ENCODE data around the gene TTC34. TPM values are rescaled to one million over a fixed set of nuclear protein-coding genes. Genes with fewer than 3 reads are reported as not detected.
"Not testable (repeated sequence)": the region's sequence is repeated elsewhere in the genome, so short reads cannot be mapped to it uniquely, and the experiment has no call there.

Gene TTC34
- total RNA-seq, 1 experiment from 2014 or later: 1.7 TPM

DNA sequence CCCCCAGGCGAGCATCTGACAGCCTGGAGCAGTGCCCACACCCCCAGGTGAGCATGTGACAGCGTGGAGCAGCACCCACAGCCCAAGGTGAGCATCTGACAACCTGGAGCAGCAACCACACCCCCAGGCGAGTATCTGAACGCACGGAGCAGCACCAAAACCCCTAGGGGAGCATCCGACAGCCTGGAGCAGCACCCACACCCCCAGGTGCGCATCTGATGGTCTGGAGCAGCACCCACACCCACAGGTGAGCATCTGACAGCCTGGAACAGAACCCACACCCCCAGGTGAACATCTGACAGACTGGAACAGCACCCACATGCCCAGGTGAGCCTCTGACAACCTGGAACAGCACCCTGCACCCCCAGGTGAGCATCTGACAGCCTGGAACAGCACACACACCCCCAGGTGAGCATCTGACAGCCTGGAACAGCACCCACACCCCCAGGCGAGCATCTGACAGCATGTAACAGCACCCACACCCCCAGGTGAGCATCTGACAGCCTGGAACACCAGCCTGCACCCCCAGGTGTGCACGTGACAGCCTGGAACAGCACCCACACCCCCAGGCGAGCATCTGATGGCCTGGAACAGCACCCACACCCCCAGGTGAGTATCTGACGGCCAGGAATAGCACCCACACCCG lies 148.4 kb downstream of the TTC34 start:
- H3K36me3 ChIP-seq (ENCODE audit: low read depth); H3K4me1 ChIP-seq (replicated peaks; ENCODE audit: insufficient read depth); H3K27ac ChIP-seq; H3K4me3 ChIP-seq; POLR2A ChIA-PET (ENCODE audit: unreplicated experiment); H4K20me1 ChIP-seq (ENCODE audit: insufficient read depth); BruUV-seq (replicated peaks); H3F3A ChIP-seq (ENCODE audit: insufficient read depth, low read depth); H2AFZ ChIP-seq; H3K9me3 ChIP-seq (ENCODE audit: insufficient read depth, low read depth); H3K79me2 ChIP-seq (ENCODE audit: low read depth); DNase-seq; H3K9me2 ChIP-seq (ENCODE audit: insufficient read depth); intact Hi-C loops (cut with micrococcal nuclease; ENCODE audit: unreplicated experiment); H3K4me2 ChIP-seq; CTCF ChIA-PET: not testable (repeated sequence)
- peaks cover 72% of the 10 kb centered on the region for H3K27me3 ChIP-seq (ENCODE audit: insufficient read depth, low read depth)

DNA sequence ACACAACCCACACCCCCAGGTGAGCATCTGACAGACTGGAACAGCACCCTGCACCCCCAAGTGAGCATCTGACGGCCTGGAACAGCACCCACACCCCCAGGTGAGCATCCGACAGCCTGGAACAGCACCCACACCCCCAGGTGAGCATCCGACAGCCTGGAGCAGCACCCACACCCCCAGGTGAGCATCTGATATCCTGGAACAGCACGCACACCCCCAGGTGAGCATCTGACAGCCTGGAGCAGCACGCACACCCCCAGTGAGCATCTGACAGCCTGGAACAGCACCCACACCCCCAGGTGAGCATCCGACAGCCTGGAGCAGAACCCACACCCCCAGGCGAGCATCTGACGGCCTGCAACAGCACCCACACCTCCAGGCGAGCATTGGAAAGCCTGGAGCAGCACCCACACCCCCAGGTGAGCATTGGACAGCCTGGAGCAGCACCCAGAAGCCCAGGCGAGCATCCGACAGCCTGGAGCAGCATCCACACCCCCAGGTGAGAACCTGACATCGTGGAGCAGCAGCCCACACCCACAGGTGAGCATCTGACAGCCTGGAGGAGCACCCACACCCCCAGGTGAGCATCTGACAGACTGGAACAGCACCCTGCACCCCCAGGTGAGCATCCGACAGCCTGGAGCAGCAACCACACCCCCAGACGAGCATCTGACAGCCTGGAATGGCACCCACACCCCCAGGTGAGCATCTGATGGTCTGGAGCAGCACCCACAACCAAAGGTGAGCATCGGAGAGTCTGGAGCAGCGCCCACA lies 149.2 kb downstream of the TTC34 start:
- H3K27me3 ChIP-seq (ENCODE audit: insufficient read depth, low read depth): peaks cover 79% of the 10 kb centered on the region

DNA sequence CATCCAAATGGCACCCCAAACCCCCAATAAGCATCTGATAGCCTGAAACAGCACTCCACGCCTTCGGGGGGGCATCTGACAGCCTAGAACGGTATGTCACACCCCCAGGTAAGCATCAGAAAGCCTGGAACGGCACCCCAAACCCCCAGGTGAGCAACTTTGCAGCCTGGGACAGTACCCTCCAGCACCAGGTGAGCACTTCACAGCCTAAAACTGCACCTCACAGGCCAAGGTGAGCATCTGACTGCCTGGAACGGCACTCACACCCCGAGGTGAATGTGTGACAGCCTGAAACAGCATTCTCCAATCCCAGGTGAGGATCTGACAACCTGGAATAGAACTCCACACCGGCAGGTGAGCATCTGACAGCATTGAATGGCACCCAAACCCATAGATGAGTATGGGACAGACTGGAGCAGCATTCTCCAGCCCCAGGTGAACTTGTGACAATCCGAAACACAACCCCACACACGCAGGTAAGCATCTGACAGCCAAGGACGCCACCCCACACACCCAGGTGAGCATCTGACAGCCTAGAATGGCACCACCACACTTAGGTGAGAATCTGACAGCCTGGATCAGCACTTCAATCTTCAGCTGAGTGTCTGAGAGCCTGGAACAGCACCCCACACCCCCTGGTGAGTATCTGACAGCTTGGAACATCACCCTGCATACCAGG lies 150.4 kb downstream of the TTC34 start:
- ChIA-PET POLR2A (ENCODE audit: unreplicated experiment) (no interaction called here), CTCF (no interaction called here)
- intact Hi-C loops (cut with micrococcal nuclease; ENCODE audit: unreplicated experiment): no loop called here
- H3K27ac ChIP-seq: no peak overlapping the region
- H3K4me2 ChIP-seq: no peak overlapping the region
- no peak for DNase-seq
- no peaks in the 10 kb centered on the region for H3K4me1 ChIP-seq (replicated peaks; ENCODE audit: insufficient read depth)
- TF ChIP-seq, protein P1, sequence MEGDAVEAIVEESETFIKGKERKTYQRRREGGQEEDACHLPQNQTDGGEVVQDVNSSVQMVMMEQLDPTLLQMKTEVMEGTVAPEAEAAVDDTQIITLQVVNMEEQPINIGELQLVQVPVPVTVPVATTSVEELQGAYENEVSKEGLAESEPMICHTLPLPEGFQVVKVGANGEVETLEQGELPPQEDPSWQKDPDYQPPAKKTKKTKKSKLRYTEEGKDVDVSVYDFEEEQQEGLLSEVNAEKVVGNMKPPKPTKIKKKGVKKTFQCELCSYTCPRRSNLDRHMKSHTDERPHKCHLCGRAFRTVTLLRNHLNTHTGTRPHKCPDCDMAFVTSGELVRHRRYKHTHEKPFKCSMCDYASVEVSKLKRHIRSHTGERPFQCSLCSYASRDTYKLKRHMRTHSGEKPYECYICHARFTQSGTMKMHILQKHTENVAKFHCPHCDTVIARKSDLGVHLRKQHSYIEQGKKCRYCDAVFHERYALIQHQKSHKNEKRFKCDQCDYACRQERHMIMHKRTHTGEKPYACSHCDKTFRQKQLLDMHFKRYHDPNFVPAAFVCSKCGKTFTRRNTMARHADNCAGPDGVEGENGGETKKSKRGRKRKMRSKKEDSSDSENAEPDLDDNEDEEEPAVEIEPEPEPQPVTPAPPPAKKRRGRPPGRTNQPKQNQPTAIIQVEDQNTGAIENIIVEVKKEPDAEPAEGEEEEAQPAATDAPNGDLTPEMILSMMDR (conservative IDR thresholded peaks at IDR 0.05): no peak
- TF ChIP-seq EZH2 (IDR thresholded peaks at IDR 0.05; ENCODE audit: low read depth): no peak
- H4K20me1 ChIP-seq (ENCODE audit: insufficient read depth): no peaks in the 10 kb centered on the region
- no peaks in the 10 kb centered on the region for H3K9me2 ChIP-seq (ENCODE audit: insufficient read depth)
- no peak overlapping the region for H2AFZ ChIP-seq
- peaks cover 15% of the 10 kb centered on the region; the same call in 1 of the 2 replicates for H3K9me3 ChIP-seq (ENCODE audit: insufficient read depth, low read depth)
- H3K79me2 ChIP-seq (ENCODE audit: low read depth): no peaks in the 10 kb centered on the region
- no peaks in the 10 kb centered on the region for H3F3A ChIP-seq (ENCODE audit: insufficient read depth, low read depth)
- BruUV-seq (replicated peaks): no TSS peak
- H3K4me3 ChIP-seq: no peak overlapping the region
- peaks cover 84% of the 10 kb centered on the region for H3K27me3 ChIP-seq (ENCODE audit: insufficient read depth, low read depth)
- no peaks in the 10 kb centered on the region for H3K36me3 ChIP-seq (ENCODE audit: low read depth)

More for the DNA sequence above, 149.2 kb downstream of the TTC34 start:
- H3K4me2 ChIP-seq; BruUV-seq (replicated peaks); POLR2A ChIA-PET (ENCODE audit: unreplicated experiment); CTCF ChIA-PET; H4K20me1 ChIP-seq (ENCODE audit: insufficient read depth); H3K27ac ChIP-seq; H3K9me2 ChIP-seq (ENCODE audit: insufficient read depth); H3K9me3 ChIP-seq (ENCODE audit: insufficient read depth, low read depth); H3K4me1 ChIP-seq (replicated peaks; ENCODE audit: insufficient read depth); H3F3A ChIP-seq (ENCODE audit: insufficient read depth, low read depth); H3K79me2 ChIP-seq (ENCODE audit: low read depth); H3K4me3 ChIP-seq; H2AFZ ChIP-seq; intact Hi-C loops (cut with micrococcal nuclease; ENCODE audit: unreplicated experiment); H3K36me3 ChIP-seq (ENCODE audit: low read depth): not testable (repeated sequence)
- DNase-seq: peak in 1 of 2 experiments; percentile 45

DNA sequence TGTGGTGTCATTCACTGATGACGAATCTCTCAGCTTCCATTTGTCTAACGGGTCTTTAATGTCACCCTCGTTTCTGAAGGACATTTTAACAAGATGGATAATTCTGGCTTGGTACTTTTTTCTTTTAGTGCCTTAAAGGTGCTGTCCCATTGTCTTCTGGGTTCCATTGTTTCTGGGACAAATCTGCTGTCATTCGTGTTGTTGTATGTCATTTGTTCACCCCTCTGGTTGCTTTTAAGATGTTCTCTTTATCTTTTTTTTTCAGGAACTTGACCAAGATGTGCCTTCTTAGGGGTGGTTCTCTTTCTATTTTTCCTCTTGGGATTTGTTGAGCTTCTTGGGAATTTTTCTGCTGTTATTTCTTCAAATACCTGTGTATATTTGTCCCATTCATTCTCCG lies 154.7 kb downstream of the TTC34 start:
- H3K9me3 ChIP-seq (ENCODE audit: insufficient read depth, low read depth): peaks cover 15% of the 10 kb centered on the region; the same call in 1 of the 2 replicates
- ChIA-PET POLR2A (ENCODE audit: unreplicated experiment) (no interaction called here), CTCF (no interaction called here)
- peaks cover 55% of the 10 kb centered on the region for H3K27me3 ChIP-seq (ENCODE audit: insufficient read depth, low read depth)
- H4K20me1 ChIP-seq (ENCODE audit: insufficient read depth): no peaks in the 10 kb centered on the region
- TF ChIP-seq, protein P1 (conservative IDR thresholded peaks at IDR 0.05): no peak
- TF ChIP-seq EZH2 (IDR thresholded peaks at IDR 0.05; ENCODE audit: low read depth): no peak
- H3K4me1 ChIP-seq (replicated peaks; ENCODE audit: insufficient read depth): 0 out of 2 replicates have a peak, but pooled peaks cover 4% of the 10 kb centered on the region
- H2AFZ ChIP-seq: no peak overlapping the region
- H3K27ac ChIP-seq: no peak overlapping the region
- H3K4me2 ChIP-seq: no peak overlapping the region
- no peaks in the 10 kb centered on the region for H3K79me2 ChIP-seq (ENCODE audit: low read depth)
- H3K4me3 ChIP-seq: no peak overlapping the region
- no TSS peak for BruUV-seq (replicated peaks)
- H3F3A ChIP-seq (ENCODE audit: insufficient read depth, low read depth): no peaks in the 10 kb centered on the region
- intact Hi-C loops (cut with micrococcal nuclease; ENCODE audit: unreplicated experiment): loop anchor here (10.0 kb wide), 3 partner anchors 62 to 232 kb away; partner anchors contain the start of genes PEX10 and PRXL2B
- H3K9me2 ChIP-seq (ENCODE audit: insufficient read depth): no peaks in the 10 kb centered on the region
- no peaks in the 10 kb centered on the region for H3K36me3 ChIP-seq (ENCODE audit: low read depth)
- DNase-seq: no peak

Data from PC-9 (cell line).